Measurements from ENCODE around the gene MLXIP. TPM values are rescaled to one million over a fixed set of nuclear protein-coding genes. Genes with fewer than 3 reads are reported as not detected.

MLXIP gene
- total RNA-seq, 1 experiment from 2014 or later, result 16.7 TPM

DNA sequence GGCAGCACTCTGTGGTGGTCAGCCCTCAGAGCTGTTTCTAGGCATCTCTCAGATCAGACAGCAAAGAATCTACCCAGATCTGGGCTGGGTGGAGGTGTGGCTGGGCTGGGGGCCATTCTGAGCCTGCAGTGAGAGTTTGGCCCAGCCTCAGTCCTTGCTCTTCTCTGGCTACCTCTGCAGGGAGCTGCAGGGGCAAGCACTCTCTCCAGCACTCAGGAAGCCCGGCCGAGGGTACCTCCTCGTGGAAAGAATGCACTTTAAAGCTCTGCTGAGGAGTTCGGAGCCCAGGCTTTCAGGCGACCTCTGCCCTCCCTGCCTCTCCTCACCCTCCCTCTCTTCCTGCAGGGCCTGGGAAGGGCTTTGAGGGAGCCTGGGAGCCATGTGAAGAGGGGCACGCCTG, 64.3 kb downstream of the MLXIP start:
- Histone ChIP-seq H3K79me2 (ENCODE audit: low read length) (no peaks in the 10 kb centered on the region), H3K9me3 (ENCODE audit: low read length) (no peaks in the 10 kb centered on the region), H3K4me1 (ENCODE audit: insufficient read depth, low read length) (no peaks in the 10 kb centered on the region), H3K36me3 (ENCODE audit: low read depth, low read length) (peaks cover 5% of the 10 kb centered on the region; the same call in 1 of the 2 replicates), H3K4me3 (ENCODE audit: low read length) (no peak overlapping the region), H3K27ac (ENCODE audit: low read length) (no peak overlapping the region), H2AFZ (ENCODE audit: low read length) (no peak overlapping the region), H4K20me1 (ENCODE audit: low read length) (no peaks in the 10 kb centered on the region), H3K9ac (ENCODE audit: low read length) (no peak overlapping the region), H3F3A (ENCODE audit: low read length, unreplicated experiment) (no peaks in the 10 kb centered on the region), H3K9me2 (replicated peaks; ENCODE audit: low read length) (no peaks in the 10 kb centered on the region), H3K27me3 (ENCODE audit: low read length) (no peaks in the 10 kb centered on the region), H3K4me2 (ENCODE audit: low read length) (no peak overlapping the region)
- no peak for ATAC-seq
- DNase-seq, result no peak
- ChIA-PET CTCF (no interaction called here), POLR2A (ENCODE audit: unreplicated experiment) (no interaction called here)
- no TSS peak for BruUV-seq (replicated peaks)
- TF ChIP-seq EZH2phosphoT487 (IDR thresholded peaks at IDR 0.05; ENCODE audit: borderline replicate concordance, low read length) (no peak), EZH2 (IDR thresholded peaks at IDR 0.05; ENCODE audit: low read length, unreplicated experiment) (no peak)
- TF ChIP-seq, protein P1, sequence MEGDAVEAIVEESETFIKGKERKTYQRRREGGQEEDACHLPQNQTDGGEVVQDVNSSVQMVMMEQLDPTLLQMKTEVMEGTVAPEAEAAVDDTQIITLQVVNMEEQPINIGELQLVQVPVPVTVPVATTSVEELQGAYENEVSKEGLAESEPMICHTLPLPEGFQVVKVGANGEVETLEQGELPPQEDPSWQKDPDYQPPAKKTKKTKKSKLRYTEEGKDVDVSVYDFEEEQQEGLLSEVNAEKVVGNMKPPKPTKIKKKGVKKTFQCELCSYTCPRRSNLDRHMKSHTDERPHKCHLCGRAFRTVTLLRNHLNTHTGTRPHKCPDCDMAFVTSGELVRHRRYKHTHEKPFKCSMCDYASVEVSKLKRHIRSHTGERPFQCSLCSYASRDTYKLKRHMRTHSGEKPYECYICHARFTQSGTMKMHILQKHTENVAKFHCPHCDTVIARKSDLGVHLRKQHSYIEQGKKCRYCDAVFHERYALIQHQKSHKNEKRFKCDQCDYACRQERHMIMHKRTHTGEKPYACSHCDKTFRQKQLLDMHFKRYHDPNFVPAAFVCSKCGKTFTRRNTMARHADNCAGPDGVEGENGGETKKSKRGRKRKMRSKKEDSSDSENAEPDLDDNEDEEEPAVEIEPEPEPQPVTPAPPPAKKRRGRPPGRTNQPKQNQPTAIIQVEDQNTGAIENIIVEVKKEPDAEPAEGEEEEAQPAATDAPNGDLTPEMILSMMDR (conservative IDR thresholded peaks at IDR 0.05; ENCODE audit: low read depth, low read length), result no peak
- intact Hi-C loops (cut with micrococcal nuclease), result no loop called here

DNA sequence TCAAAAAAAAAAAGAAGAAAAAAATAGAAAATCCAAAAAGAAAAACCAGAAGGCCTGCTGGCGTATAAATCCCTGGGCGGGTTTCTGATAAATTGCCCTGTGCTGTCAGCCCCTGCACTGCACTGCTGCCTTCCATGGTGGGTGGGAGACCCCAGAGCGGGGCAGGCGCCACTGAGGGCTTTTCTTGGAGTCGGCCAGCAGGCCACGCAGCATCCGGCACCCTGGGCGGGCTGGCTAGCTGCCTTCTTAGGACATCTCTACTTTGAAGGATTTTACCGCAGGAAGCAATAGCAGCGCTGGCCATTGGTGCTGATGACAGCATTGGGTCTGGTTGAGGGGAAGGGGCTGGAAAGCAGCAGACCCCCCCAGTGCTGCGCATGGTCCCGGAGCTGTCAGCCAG, 66.3 kb downstream of the MLXIP start:
- Histone ChIP-seq H3F3A (ENCODE audit: low read length, unreplicated experiment) (no peaks in the 10 kb centered on the region), H3K27ac (ENCODE audit: low read length) (no peak overlapping the region), H3K9ac (ENCODE audit: low read length) (no peak overlapping the region), H3K4me2 (ENCODE audit: low read length) (no peak overlapping the region), H3K36me3 (ENCODE audit: low read depth, low read length) (peaks cover 3% of the 10 kb centered on the region; the same call in 1 of the 2 replicates), H3K4me1 (ENCODE audit: insufficient read depth, low read length) (no peaks in the 10 kb centered on the region), H3K9me3 (ENCODE audit: low read length) (no peaks in the 10 kb centered on the region), H4K20me1 (ENCODE audit: low read length) (no peaks in the 10 kb centered on the region), H2AFZ (ENCODE audit: low read length) (no peak overlapping the region), H3K79me2 (ENCODE audit: low read length) (no peaks in the 10 kb centered on the region), H3K4me3 (ENCODE audit: low read length) (no peak overlapping the region), H3K9me2 (replicated peaks; ENCODE audit: low read length) (no peaks in the 10 kb centered on the region), H3K27me3 (ENCODE audit: low read length) (no peaks in the 10 kb centered on the region)
- intact Hi-C loops (cut with micrococcal nuclease), result no loop called here
- ATAC-seq (no peak), DNase-seq (no peak)
- BruUV-seq (replicated peaks), result TSS peak; percentile 5
- POLR2A ChIA-PET (ENCODE audit: unreplicated experiment), result no interaction called here
- TF ChIP-seq EZH2phosphoT487 (IDR thresholded peaks at IDR 0.05; ENCODE audit: borderline replicate concordance, low read length) (no peak), EZH2 (IDR thresholded peaks at IDR 0.05; ENCODE audit: low read length, unreplicated experiment) (no peak)
- TF ChIP-seq, protein P1 (conservative IDR thresholded peaks at IDR 0.05; ENCODE audit: low read depth, low read length), result no peak
- CTCF ChIA-PET, result no interaction called here

DNA sequence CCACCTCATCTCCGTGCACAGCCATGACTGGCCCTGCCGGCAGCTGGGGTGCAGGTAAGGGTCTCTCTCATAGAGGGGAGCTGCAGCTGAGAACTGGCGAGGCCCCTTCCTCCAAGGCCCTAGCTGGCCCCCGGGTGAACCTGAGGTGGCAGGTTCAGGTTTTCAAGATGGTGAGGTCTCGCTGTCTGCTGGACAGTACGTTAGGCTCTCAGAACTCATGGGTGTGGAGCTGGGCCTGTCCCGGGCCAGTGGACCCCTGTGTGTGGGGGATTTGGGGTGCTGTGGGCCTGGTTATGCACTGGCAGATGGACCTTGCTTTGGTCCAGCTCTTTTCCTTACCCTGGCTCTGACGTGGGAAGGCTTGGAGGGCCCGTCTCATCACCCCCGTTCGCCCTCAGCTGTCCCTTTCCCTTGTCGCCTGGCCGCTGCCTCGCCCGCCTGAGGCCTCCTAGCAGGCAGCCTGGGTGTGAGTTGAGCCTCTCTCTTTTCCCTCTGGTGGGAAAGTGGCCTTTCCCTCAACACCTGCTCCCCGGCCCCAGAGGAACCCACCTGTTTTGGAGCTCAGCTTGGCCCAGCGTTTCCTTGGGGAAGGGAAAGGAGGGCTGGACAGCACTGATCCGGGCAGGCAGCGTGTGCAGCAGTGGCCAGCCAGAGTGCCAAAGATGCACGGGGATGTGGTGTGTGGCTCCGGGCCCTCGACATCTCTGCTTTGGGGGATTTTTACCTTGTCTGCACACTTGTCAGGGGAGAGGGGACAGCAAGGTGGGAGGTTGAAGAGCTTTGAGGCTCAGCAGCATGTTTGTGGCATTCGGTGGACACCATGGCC, 67.2 kb downstream of the MLXIP start:
- ATAC-seq, result no peak
- H3K9ac ChIP-seq (ENCODE audit: low read length), result no peak overlapping the region
- no peaks in the 10 kb centered on the region for H3F3A ChIP-seq (ENCODE audit: low read length, unreplicated experiment)
- H3K79me2 ChIP-seq (ENCODE audit: low read length), result no peaks in the 10 kb centered on the region
- ChIA-PET CTCF (no interaction called here), POLR2A (ENCODE audit: unreplicated experiment) (no interaction called here)
- H3K9me3 ChIP-seq (ENCODE audit: low read length), result no peaks in the 10 kb centered on the region
- BruUV-seq (replicated peaks), result no TSS peak
- no peaks in the 10 kb centered on the region for H3K4me1 ChIP-seq (ENCODE audit: insufficient read depth, low read length)
- H3K4me2 ChIP-seq (ENCODE audit: low read length), result no peak overlapping the region
- H4K20me1 ChIP-seq (ENCODE audit: low read length), result no peaks in the 10 kb centered on the region
- H3K9me2 ChIP-seq (replicated peaks; ENCODE audit: low read length), result no peaks in the 10 kb centered on the region
- intact Hi-C loops (cut with micrococcal nuclease), result no loop called here
- DNase-seq, result no peak
- H3K27ac ChIP-seq (ENCODE audit: low read length), result no peak overlapping the region
- TF ChIP-seq, protein P1 (conservative IDR thresholded peaks at IDR 0.05; ENCODE audit: low read depth, low read length), result no peak
- TF ChIP-seq EZH2phosphoT487 (IDR thresholded peaks at IDR 0.05; ENCODE audit: borderline replicate concordance, low read length) (no peak), EZH2 (IDR thresholded peaks at IDR 0.05; ENCODE audit: low read length, unreplicated experiment) (no peak)
- H2AFZ ChIP-seq (ENCODE audit: low read length), result no peak overlapping the region
- no peaks in the 10 kb centered on the region for H3K27me3 ChIP-seq (ENCODE audit: low read length)
- H3K36me3 ChIP-seq (ENCODE audit: low read depth, low read length), result peaks cover 3% of the 10 kb centered on the region; the same call in 1 of the 2 replicates
- no peak overlapping the region for H3K4me3 ChIP-seq (ENCODE audit: low read length)

Measured in PC-3 (cell line).